Measurements from ENCODE around the gene TRAPPC3L. TPM values are rescaled to one million over a fixed set of nuclear protein-coding genes. Genes with fewer than 3 reads are reported as not detected.

TRAPPC3L gene
- total and polyA plus RNA-seq, 2 of the 13 experiments (the other 11 are each of a cell fraction or from before 2014, with no cell fraction given), result not detected

DNA sequence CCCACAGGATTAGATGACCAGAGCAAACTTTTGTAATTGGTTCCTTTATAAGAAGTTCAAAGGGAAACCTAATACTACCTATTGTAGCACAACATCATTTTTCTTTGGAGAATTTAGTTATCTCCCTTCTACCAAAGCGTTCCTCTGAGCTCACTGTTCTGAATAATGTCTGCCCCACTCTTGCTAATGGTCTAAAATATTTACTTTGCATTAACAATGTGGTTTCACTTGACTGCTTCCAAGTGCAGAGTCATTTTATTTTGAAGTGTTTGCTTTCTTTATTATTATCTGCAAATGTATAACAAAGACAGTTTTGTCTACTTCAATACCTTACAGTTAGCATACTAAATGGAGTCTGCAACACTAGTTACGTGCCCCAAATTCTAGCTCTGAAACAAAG is 15.0 kb downstream of the TRAPPC3L start:
- Histone ChIP-seq H4K20me1 (ENCODE audit: insufficient read depth, low read length) (no peaks in the 10 kb centered on the region), H3K4me2 (ENCODE audit: low read depth, low read length) (no peak overlapping the region), H2AFZ (ENCODE audit: low read length) (no peak overlapping the region), H3K4me1 (ENCODE audit: insufficient read depth, low read length) (peaks cover 8% of the 10 kb centered on the region; the same call in 1 of the 2 replicates), H3K4me3 (replicated peaks in 1 of 3; ENCODE audit: insufficient read depth in 1 of 3, low read depth in 2 of 3, low read length in 3 of 3) (no peak overlapping the region), H3K27ac (ENCODE audit: extremely low read length, insufficient read depth, low read length) (no peak overlapping the region), H3K79me2 (ENCODE audit: insufficient read depth, low read length) (no peaks in the 10 kb centered on the region), H3K9me3 (ENCODE audit: low read length) (no peaks in the 10 kb centered on the region), H3K36me3 (replicated peaks in 1 of 2; ENCODE audit: control insufficient read depth in 1 of 2, insufficient read depth in 2 of 2, low read length in 2 of 2) (no peaks in the 10 kb centered on the region), H3K9ac (ENCODE audit: insufficient read depth, low read depth, low read length) (no peak overlapping the region), H3K27me3 (ENCODE audit: control insufficient read depth in 1 of 2, insufficient read depth in 2 of 2, low read length in 2 of 2) (peaks cover 0 to 9% of the 10 kb centered on the region in 2 experiments; a peak in 1 of 5 replicates)
- ChIA-PET CTCF (ENCODE audit: low intra/inter-chr PET ratio, low total read pairs) (no interaction called here), POLR2A (no interaction called here)
- intact Hi-C loops (cut with micrococcal nuclease; ENCODE audit: unreplicated experiment) (loop anchor here (10.0 kb wide), 1 partner anchor 314 kb away; no protein-coding TSS in a partner anchor), in situ Hi-C loops (cut with HindIII; ENCODE audit: extremely low pct_ligation_motif_present, low pct_unique_long_range_greater_than_20kb) (loop anchor here (10.0 kb wide), 1 partner anchor 246 kb away; no protein-coding TSS in a partner anchor)
- TF ChIP-seq ZNF432 (CRISPR knock-in tag; IDR thresholded peaks at IDR 0.05; ENCODE audit: borderline replicate concordance) (no peak), RARA (CRISPR knock-in tag; IDR thresholded peaks at IDR 0.05) (no peak)
- WGBS (ENCODE audit: low lambda C conversion rate), result 3% methylated on average over 2 of the region's 2 CpGs
- BruUV-seq (replicated peaks), result no TSS peak
- DNase-seq (ENCODE audit: low spot score) (peak; percentile 14), FAIRE-seq (no peak), ATAC-seq (no peak)

DNA sequence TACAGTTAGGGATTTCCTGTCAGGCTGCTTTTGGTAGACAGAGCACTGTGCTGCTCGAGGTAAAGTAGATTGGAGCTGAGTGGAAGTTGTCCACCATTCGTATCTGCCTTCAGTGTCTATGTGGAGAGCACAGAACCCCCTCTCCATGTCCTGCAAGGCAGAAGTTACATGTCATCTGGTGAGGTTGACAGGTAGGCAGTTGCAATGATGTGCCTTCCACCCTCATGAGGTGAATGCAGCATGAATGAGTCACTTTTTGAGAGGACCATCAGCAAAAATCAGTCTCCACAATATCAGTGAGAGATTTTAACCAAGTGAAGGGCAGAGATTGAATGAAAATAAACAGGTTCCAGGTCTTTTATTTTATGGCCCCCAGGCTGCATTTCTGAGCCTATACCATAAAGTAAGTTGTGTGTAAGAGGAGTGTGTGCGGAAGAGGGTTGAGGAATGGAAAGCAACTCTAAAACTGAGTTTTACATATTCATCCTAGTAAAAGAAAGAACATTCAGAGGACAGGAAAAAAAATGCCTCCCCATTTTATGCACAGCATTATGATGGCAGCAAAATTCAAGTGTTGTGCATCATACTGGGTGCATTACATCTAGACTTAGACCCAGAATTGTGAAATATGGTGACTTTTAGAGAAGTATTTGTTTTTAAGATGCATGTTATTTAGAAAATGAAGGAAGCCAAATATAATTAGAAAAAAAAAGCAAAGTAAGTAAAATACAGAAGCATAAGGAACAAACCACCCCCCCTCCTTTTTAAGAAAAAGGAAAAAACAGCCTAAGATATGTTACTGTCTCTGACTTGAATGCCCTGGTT is 15.8 kb downstream of the TRAPPC3L start:
- DNase-seq (ENCODE audit: low spot score) (no peak), FAIRE-seq (no peak), ATAC-seq (no peak)
- no peak overlapping the region for H3K4me2 ChIP-seq (ENCODE audit: low read depth, low read length)
- in situ Hi-C loops (cut with HindIII; ENCODE audit: extremely low pct_ligation_motif_present, low pct_unique_long_range_greater_than_20kb), result loop anchor here (10.0 kb wide), 1 partner anchor 245 kb away; no protein-coding TSS in a partner anchor
- no peaks in the 10 kb centered on the region for H4K20me1 ChIP-seq (ENCODE audit: insufficient read depth, low read length)
- H3K27ac ChIP-seq (ENCODE audit: extremely low read length, insufficient read depth, low read length), result no peak overlapping the region
- no peak overlapping the region for H3K4me3 ChIP-seq (replicated peaks in 1 of 3; ENCODE audit: insufficient read depth in 1 of 3, low read depth in 2 of 3, low read length in 3 of 3)
- H3K9ac ChIP-seq (ENCODE audit: insufficient read depth, low read depth, low read length), result no peak overlapping the region
- H2AFZ ChIP-seq (ENCODE audit: low read length), result no peak overlapping the region
- H3K27me3 ChIP-seq (ENCODE audit: control insufficient read depth in 1 of 2, insufficient read depth in 2 of 2, low read length in 2 of 2), result peaks cover 0 to 9% of the 10 kb centered on the region in 2 experiments; a peak in 1 of 5 replicates
- H3K4me1 ChIP-seq (ENCODE audit: insufficient read depth, low read length), result peaks cover 8% of the 10 kb centered on the region; the same call in 1 of the 2 replicates
- no peaks in the 10 kb centered on the region for H3K9me3 ChIP-seq (ENCODE audit: low read length)
- CTCF ChIA-PET (ENCODE audit: low intra/inter-chr PET ratio, low total read pairs), result no interaction called here
- WGBS (ENCODE audit: low lambda C conversion rate), result 29% methylated on average over 3 of the region's 3 CpGs
- H3K36me3 ChIP-seq (replicated peaks in 1 of 2; ENCODE audit: control insufficient read depth in 1 of 2, insufficient read depth in 2 of 2, low read length in 2 of 2), result no peaks in the 10 kb centered on the region
- POLR2A ChIA-PET, result no interaction called here
- intact Hi-C loops (cut with micrococcal nuclease; ENCODE audit: unreplicated experiment), result loop anchor here (10.0 kb wide), 1 partner anchor 315 kb away; no protein-coding TSS in a partner anchor
- BruUV-seq (replicated peaks), result no TSS peak
- no peaks in the 10 kb centered on the region for H3K79me2 ChIP-seq (ENCODE audit: insufficient read depth, low read length)
- no peak for TF ChIP-seq ATF1 (CRISPR knock-in tag; IDR thresholded peaks at IDR 0.05)
- TF ChIP-seq, protein P1, sequence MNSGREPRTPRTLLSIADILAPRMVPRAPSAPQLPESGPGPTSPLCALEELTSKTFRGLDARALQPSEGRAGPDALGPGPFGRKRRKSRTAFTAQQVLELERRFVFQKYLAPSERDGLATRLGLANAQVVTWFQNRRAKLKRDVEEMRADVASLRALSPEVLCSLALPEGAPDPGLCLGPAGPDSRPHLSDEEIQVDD (CRISPR knock-in tag; IDR thresholded peaks at IDR 0.05; ENCODE audit: borderline replicate concordance), result no peak
- TF ChIP-seq, protein P2, sequence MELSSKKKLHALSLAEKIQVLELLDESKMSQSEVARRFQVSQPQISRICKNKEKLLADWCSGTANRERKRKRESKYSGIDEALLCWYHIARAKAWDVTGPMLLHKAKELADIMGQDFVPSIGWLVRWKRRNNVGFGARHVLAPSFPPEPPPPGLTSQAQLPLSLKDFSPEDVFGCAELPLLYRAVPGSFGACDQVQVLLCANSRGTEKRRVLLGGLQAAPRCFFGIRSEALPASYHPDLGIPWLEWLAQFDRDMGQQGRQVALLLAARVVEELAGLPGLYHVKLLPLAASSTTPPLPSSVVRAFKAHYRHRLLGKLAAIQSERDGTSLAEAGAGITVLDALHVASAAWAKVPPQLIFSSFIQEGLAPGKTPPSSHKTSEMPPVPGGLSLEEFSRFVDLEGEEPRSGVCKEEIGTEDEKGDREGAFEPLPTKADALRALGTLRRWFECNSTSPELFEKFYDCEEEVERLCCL (CRISPR knock-in tag; IDR thresholded peaks at IDR 0.05; ENCODE audit: borderline replicate concordance), result no peak
- TF ChIP-seq, protein P3, sequence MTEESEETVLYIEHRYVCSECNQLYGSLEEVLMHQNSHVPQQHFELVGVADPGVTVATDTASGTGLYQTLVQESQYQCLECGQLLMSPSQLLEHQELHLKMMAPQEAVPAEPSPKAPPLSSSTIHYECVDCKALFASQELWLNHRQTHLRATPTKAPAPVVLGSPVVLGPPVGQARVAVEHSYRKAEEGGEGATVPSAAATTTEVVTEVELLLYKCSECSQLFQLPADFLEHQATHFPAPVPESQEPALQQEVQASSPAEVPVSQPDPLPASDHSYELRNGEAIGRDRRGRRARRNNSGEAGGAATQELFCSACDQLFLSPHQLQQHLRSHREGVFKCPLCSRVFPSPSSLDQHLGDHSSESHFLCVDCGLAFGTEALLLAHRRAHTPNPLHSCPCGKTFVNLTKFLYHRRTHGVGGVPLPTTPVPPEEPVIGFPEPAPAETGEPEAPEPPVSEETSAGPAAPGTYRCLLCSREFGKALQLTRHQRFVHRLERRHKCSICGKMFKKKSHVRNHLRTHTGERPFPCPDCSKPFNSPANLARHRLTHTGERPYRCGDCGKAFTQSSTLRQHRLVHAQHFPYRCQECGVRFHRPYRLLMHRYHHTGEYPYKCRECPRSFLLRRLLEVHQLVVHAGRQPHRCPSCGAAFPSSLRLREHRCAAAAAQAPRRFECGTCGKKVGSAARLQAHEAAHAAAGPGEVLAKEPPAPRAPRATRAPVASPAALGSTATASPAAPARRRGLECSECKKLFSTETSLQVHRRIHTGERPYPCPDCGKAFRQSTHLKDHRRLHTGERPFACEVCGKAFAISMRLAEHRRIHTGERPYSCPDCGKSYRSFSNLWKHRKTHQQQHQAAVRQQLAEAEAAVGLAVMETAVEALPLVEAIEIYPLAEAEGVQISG (CRISPR knock-in tag; IDR thresholded peaks at IDR 0.05), result no peak

All from HepG2 (cell line).